Hepatocyte (in vitro differentiated cells): Measurements from ENCODE around the gene ICA1. TPM values are rescaled to one million over a fixed set of nuclear protein-coding genes. Genes with fewer than 3 reads are reported as not detected.
"Not testable (repeated sequence)": the region's sequence is repeated elsewhere in the genome, so short reads cannot be mapped to it uniquely, and the experiment has no call there.

ENCODE experiments used
- DNase-seq: peaks from one replicate; pipeline ENCODE4 v3.0.0-alpha.2; 2016; ENCODE audit warnings: low spot score
- H2AFZ ChIP-seq: fragments of 200-600 bp; sonication (generic); 2 replicates; pipeline ENCODE4 v1.6.0; 2016; ENCODE audit warnings: antibody characterized with exemption, mild to moderate bottlenecking
- H3K27ac ChIP-seq: fragments of 200-600 bp; sonication (generic); 2 replicates; pipeline ENCODE4 v1.5.1; 2016; ENCODE audit warnings: mild to moderate bottlenecking
- H3K27me3 ChIP-seq: fragments of 200-600 bp; sonication (generic); 2 replicates; pipeline ENCODE4 v1.6.1; 2016
- H3K36me3 ChIP-seq: fragments of 200-600 bp; sonication (generic); replicated peaks from 2 replicates; pipeline ENCODE4 v1.5.1; 2016; ENCODE audit warnings: low read depth; ENCODE audit not compliant: insufficient read depth
- H3K4me1 ChIP-seq: fragments of 200-600 bp; sonication (generic); 2 replicates; pipeline ENCODE4 v1.5.1; 2016; ENCODE audit warnings: mild to moderate bottlenecking, moderate library complexity; ENCODE audit not compliant: insufficient read depth
- H3K4me2 ChIP-seq: fragments of 200-600 bp; sonication (generic); 2 replicates; pipeline ENCODE4 v1.6.0; 2016
- H3K4me3 ChIP-seq: fragments of 200-600 bp; sonication (generic); 2 replicates; pipeline ENCODE4 v1.5.1; 2016; ENCODE audit warnings: mild to moderate bottlenecking
- H3K79me2 ChIP-seq: fragments of 200-600 bp; sonication (generic); 2 replicates; pipeline ENCODE4 v1.6.0; 2017; ENCODE audit warnings: mild to moderate bottlenecking
- H3K9me2 ChIP-seq: fragments of 200-600 bp; sonication (generic); replicated peaks from 2 replicates; pipeline ENCODE4 v1.6.0; 2017; ENCODE audit warnings: mild to moderate bottlenecking; ENCODE audit not compliant: insufficient read depth
- H3K9me3 ChIP-seq: fragments of 200-600 bp; sonication (generic); 2 replicates; pipeline ENCODE4 v1.5.1; 2016; ENCODE audit warnings: low read depth, mild to moderate bottlenecking
- H4K20me1 ChIP-seq: fragments of 200-600 bp; sonication (generic); 2 replicates; pipeline ENCODE4 v1.6.0; 2016; ENCODE audit warnings: mild to moderate bottlenecking; ENCODE audit not compliant: insufficient read depth, poor library complexity, severe bottlenecking
- CTCF ChIP-seq: fragments of 200-600 bp; sonication (generic); IDR thresholded peaks from 2 replicates; pipeline ENCODE4 v1.5.1; 2016; ENCODE audit warnings: antibody characterized with exemption, mild to moderate bottlenecking; ENCODE audit not compliant: poor library complexity
- EZH2 ChIP-seq: fragments of 200-600 bp; sonication (generic); IDR thresholded peaks from 2 replicates; pipeline ENCODE4 v1.6.1; 2016; ENCODE audit warnings: antibody characterized with exemption, mild to moderate bottlenecking, borderline replicate concordance
- EZH2phosphoT487 ChIP-seq: fragments of 200-600 bp; sonication (generic); IDR thresholded peaks from one replicate; pipeline ENCODE4 v1.6.1; 2018; ENCODE audit warnings: antibody characterized with exemption, mild to moderate bottlenecking, low read depth, moderate library complexity; ENCODE audit not compliant: unreplicated experiment, severe bottlenecking
- WGBS: methylation state at CpG from one replicate; pipeline ENCODE4 v1.1.6; 2016; ENCODE audit warnings: low lambda C conversion rate; ENCODE audit errors: missing lambda C conversion rate; 5-methylcytosine and 5-hydroxymethylcytosine counted together
- polyA plus RNA-seq: library from polyadenylated mRNA; unstranded; fragments of >200 nt; fragmentation: Nextera tagmentation; extraction: Ambion mirVana; gene quantifications from 2 replicates; pipeline ENCODE4 v1.2.1, GENCODE V29; 2016
- total RNA-seq: library from RNA; depleted of rRNA; stranded (reverse); fragments of >200 nt; gene quantifications from 2 replicates; pipeline ENCODE4 v1.2.3, GENCODE V29; 2014

The ICA1 gene
- total and polyA plus RNA-seq, 2 experiments from 2014 or later = 32.9 to 40.1 TPM

- Histone ChIP-seq H3K4me1 (no peaks in the 10 kb centered on the region), H3K9me2 (no peaks in the 10 kb centered on the region), H4K20me1 (no peaks in the 10 kb centered on the region), H3K4me3 (no peak overlapping the region), H3K27me3 (no peaks in the 10 kb centered on the region), H3K36me3 (no peaks in the 10 kb centered on the region), H3K79me2 (no peaks in the 10 kb centered on the region), H3K27ac (no peak overlapping the region), H2AFZ (no peak overlapping the region), H3K9me3 (no peaks in the 10 kb centered on the region), H3K4me2 (no peak overlapping the region)
- TF ChIP-seq CTCF (no peak), EZH2phosphoT487 (no peak), EZH2 (no peak)
- 75% methylated on average over 2 of the region's 2 CpGs for WGBS
- no peak for DNase-seq
These were observed 43.1 kb upstream of the ICA1 start for GRCh38 chr7:8305104-8305503.

DNA sequence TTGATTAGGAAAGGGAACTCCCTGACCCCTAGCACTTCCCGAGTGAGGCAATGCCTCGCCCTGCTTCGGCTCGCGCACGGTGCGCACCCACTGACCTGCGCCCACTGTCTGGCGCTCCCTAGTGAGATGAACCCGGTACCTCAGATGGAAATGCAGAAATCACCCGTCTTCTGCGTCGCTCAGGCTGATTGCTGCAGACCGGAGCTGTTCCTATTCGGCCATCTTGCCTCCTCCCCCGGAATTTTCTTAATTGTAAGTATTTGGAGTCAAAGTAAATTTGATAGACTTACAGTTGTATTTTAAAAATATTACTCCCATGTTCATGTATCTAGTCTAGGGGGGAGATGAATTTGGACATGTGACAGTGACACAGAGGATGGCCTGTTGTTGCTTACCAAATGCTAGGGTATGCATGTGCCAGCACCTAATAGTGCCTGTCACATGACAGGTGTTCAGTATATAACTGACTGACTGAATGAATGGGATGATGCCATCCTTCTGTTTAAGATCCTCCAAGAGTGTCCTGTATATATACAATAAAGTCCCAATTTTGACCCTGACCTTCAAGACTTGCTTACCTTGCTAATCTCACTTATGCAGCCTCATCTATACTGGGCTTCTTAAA is 42.0 kb upstream of the ICA1 start:
- no peaks in the 10 kb centered on the region for H3K79me2 ChIP-seq
- H3K4me3 ChIP-seq = no peak overlapping the region
- no peaks in the 10 kb centered on the region for H3K27me3 ChIP-seq
- H2AFZ ChIP-seq = no peak overlapping the region
- no peaks in the 10 kb centered on the region for H4K20me1 ChIP-seq
- H3K36me3 ChIP-seq = no peaks in the 10 kb centered on the region
- no peaks in the 10 kb centered on the region for H3K9me3 ChIP-seq
- H3K4me1 ChIP-seq = no peaks in the 10 kb centered on the region
- DNase-seq = no peak
- 84% methylated on average over 8 of the region's 16 CpGs for WGBS
- no peak for TF ChIP-seq EZH2
- TF ChIP-seq EZH2phosphoT487 = no peak
- no peak for TF ChIP-seq CTCF
- no peaks in the 10 kb centered on the region for H3K9me2 ChIP-seq
- H3K4me2 ChIP-seq = no peak overlapping the region
- H3K27ac ChIP-seq = no peak overlapping the region

- not testable (repeated sequence) for H3K9me2 ChIP-seq, H3K4me1 ChIP-seq, H3K79me2 ChIP-seq, H3K27me3 ChIP-seq, H3K4me3 ChIP-seq, H3K36me3 ChIP-seq, H4K20me1 ChIP-seq, DNase-seq, H3K27ac ChIP-seq, H3K9me3 ChIP-seq, H3K4me2 ChIP-seq
- peak overlapping the region; percentile 60 for H2AFZ ChIP-seq
- 97% methylated on average over 7 of the region's 7 CpGs for WGBS
These were observed 35.1 kb upstream of the ICA1 start for GRCh38 chr7:8297023-8297422.

DNA sequence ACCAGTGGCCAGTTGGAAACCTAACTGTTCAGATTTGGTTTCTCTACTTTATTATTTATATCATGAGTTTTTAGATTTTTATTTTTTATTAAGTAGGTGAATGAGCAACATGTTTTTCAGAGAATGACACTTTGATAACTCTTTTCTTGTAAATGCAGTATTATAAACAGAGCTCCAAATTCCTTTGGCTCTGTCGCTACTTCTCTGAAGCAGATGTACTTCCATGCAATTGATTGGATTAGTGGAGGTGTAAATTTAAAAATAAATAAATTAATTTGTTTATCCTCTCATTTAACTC is 34.3 kb upstream of the ICA1 start:
- Histone ChIP-seq H3K9me3 (no peaks in the 10 kb centered on the region), H4K20me1 (no peaks in the 10 kb centered on the region), H3K9me2 (no peaks in the 10 kb centered on the region), H3K79me2 (no peaks in the 10 kb centered on the region), H3K4me1 (no peaks in the 10 kb centered on the region), H3K4me2 (no peak overlapping the region), H3K36me3 (no peaks in the 10 kb centered on the region), H3K27ac (no peak overlapping the region), H3K27me3 (no peaks in the 10 kb centered on the region), H2AFZ (peak overlapping the region; percentile 60), H3K4me3 (no peak overlapping the region)
- TF ChIP-seq EZH2phosphoT487 (no peak), CTCF (no peak), EZH2 (no peak)
- 90% methylated on average over 1 of the region's 1 CpG for WGBS
- DNase-seq = no peak
